ENCODE data around the gene CHTF8. TPM values are rescaled to one million over a fixed set of nuclear protein-coding genes. Genes with fewer than 3 reads are reported as not detected.

The CHTF8 gene
- total and polyA plus RNA-seq, 10 of the 15 experiments (the other 5 are each of a cell fraction or from before 2014, with no cell fraction given) = 18.5 to 159 (median 102) TPM

DNA sequence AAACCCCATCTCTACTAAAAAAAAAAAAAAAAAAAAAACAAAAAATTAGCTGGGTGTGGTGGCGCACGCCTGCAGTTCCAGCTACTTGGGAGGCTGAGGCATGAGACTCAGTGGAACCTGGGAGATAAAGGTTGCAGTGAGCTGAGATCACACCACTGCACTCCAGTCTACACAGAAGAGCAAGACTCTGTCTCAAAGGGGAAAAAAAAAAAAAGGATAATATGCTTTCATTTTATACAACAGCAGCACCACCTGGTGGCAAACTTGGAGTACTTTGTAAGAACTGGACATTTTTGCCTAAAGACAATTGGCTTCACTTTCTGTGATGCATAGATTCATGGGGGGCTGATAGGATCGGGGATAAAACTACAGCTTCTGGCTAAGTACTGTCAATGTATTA lies 8.5 kb downstream of the CHTF8 start:
- Histone ChIP-seq H3K27ac (ENCODE audit: control insufficient read depth, insufficient read depth) (no peak overlapping the region), H3K4me2 (ENCODE audit: control insufficient read depth, insufficient read depth) (no peak overlapping the region), H3K36me3 (ENCODE audit: control insufficient read depth in 2 of 2, insufficient read depth in 2 of 2, low read length in 1 of 2) (peaks cover 15% of the 10 kb centered on the region in 2 experiments; a peak in 3 of 4 replicates), H2AFZ (ENCODE audit: control insufficient read depth, low read depth, low read length) (no peak overlapping the region), H3K4me3 (no peak overlapping the region), H3K9ac (ENCODE audit: control insufficient read depth, insufficient read depth, low read length) (no peak overlapping the region), H3K9me3 (replicated peaks; ENCODE audit: control insufficient read depth, insufficient read depth, low read length) (no peaks in the 10 kb centered on the region), H3K27me3 (replicated peaks in 1 of 2; ENCODE audit: control insufficient read depth in 2 of 2, insufficient read depth in 2 of 2, low read length in 1 of 2) (no peaks in the 10 kb centered on the region), H3K4me1 (ENCODE audit: control insufficient read depth, insufficient read depth, low read length) (no peaks in the 10 kb centered on the region; the same call in 1 of the 2 replicates), H3K79me2 (ENCODE audit: control insufficient read depth, insufficient read depth, low read length) (peaks cover 15% of the 10 kb centered on the region), H4K20me1 (ENCODE audit: control insufficient read depth, insufficient read depth) (no peaks in the 10 kb centered on the region)
- TF ChIP-seq YY1 (IDR thresholded peaks at IDR 0.05; ENCODE audit: low read depth, low read length) = 0 out of 2 replicates have a peak, but pooled peaks have one; percentile 41
- TF ChIP-seq SMC3 (IDR thresholded peaks at IDR 0.05; ENCODE audit: borderline replicate concordance, low read length) = peak; percentile 78; the same call in 1 of the 2 replicates
- TF ChIP-seq, protein P1, sequence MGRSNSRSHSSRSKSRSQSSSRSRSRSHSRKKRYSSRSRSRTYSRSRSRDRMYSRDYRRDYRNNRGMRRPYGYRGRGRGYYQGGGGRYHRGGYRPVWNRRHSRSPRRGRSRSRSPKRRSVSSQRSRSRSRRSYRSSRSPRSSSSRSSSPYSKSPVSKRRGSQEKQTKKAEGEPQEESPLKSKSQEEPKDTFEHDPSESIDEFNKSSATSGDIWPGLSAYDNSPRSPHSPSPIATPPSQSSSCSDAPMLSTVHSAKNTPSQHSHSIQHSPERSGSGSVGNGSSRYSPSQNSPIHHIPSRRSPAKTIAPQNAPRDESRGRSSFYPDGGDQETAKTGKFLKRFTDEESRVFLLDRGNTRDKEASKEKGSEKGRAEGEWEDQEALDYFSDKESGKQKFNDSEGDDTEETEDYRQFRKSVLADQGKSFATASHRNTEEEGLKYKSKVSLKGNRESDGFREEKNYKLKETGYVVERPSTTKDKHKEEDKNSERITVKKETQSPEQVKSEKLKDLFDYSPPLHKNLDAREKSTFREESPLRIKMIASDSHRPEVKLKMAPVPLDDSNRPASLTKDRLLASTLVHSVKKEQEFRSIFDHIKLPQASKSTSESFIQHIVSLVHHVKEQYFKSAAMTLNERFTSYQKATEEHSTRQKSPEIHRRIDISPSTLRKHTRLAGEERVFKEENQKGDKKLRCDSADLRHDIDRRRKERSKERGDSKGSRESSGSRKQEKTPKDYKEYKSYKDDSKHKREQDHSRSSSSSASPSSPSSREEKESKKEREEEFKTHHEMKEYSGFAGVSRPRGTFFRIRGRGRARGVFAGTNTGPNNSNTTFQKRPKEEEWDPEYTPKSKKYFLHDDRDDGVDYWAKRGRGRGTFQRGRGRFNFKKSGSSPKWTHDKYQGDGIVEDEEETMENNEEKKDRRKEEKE (IDR thresholded peaks at IDR 0.05) = no peak
- TF ChIP-seq BHLHE40 (IDR thresholded peaks at IDR 0.05; ENCODE audit: borderline replicate concordance in 1 of 2, low read depth in 2 of 2, low read length in 1 of 2) = no peak
- no peak for TF ChIP-seq ZBED1 (IDR thresholded peaks at IDR 0.05; ENCODE audit: borderline replicate concordance)
- no peak for TF ChIP-seq SMAD5 (IDR thresholded peaks at IDR 0.05; ENCODE audit: low read depth)
- TF ChIP-seq RAD21 (IDR thresholded peaks at IDR 0.05; ENCODE audit: insufficient read depth, low read depth, low read length) = peak; percentile 80
- TF ChIP-seq, protein P2, sequence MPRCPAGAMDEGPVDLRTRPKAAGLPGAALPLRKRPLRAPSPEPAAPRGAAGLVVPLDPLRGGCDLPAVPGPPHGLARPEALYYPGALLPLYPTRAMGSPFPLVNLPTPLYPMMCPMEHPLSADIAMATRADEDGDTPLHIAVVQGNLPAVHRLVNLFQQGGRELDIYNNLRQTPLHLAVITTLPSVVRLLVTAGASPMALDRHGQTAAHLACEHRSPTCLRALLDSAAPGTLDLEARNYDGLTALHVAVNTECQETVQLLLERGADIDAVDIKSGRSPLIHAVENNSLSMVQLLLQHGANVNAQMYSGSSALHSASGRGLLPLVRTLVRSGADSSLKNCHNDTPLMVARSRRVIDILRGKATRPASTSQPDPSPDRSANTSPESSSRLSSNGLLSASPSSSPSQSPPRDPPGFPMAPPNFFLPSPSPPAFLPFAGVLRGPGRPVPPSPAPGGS (IDR thresholded peaks at IDR 0.05; ENCODE audit: borderline replicate concordance, insufficient read depth, low read depth, low read length, poor library complexity, severe bottlenecking) = no peak
- TF ChIP-seq, protein P3, sequence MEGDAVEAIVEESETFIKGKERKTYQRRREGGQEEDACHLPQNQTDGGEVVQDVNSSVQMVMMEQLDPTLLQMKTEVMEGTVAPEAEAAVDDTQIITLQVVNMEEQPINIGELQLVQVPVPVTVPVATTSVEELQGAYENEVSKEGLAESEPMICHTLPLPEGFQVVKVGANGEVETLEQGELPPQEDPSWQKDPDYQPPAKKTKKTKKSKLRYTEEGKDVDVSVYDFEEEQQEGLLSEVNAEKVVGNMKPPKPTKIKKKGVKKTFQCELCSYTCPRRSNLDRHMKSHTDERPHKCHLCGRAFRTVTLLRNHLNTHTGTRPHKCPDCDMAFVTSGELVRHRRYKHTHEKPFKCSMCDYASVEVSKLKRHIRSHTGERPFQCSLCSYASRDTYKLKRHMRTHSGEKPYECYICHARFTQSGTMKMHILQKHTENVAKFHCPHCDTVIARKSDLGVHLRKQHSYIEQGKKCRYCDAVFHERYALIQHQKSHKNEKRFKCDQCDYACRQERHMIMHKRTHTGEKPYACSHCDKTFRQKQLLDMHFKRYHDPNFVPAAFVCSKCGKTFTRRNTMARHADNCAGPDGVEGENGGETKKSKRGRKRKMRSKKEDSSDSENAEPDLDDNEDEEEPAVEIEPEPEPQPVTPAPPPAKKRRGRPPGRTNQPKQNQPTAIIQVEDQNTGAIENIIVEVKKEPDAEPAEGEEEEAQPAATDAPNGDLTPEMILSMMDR (IDR thresholded peaks at IDR 0.05 in 2 of 3, conservative IDR thresholded peaks at IDR 0.05 in 1 of 3; ENCODE audit: control insufficient read depth in 2 of 3, extremely low read depth in 1 of 3, insufficient read depth in 1 of 3, low read depth in 3 of 3, low read length in 3 of 3) = peak; percentile 56 to 69 (median 57); a peak in 5 of 6 replicates
- peak; percentile 96 for TF ChIP-seq ZNF384 (IDR thresholded peaks at IDR 0.05; ENCODE audit: borderline replicate concordance, low read depth, low read length)
- TF ChIP-seq, protein P4, sequence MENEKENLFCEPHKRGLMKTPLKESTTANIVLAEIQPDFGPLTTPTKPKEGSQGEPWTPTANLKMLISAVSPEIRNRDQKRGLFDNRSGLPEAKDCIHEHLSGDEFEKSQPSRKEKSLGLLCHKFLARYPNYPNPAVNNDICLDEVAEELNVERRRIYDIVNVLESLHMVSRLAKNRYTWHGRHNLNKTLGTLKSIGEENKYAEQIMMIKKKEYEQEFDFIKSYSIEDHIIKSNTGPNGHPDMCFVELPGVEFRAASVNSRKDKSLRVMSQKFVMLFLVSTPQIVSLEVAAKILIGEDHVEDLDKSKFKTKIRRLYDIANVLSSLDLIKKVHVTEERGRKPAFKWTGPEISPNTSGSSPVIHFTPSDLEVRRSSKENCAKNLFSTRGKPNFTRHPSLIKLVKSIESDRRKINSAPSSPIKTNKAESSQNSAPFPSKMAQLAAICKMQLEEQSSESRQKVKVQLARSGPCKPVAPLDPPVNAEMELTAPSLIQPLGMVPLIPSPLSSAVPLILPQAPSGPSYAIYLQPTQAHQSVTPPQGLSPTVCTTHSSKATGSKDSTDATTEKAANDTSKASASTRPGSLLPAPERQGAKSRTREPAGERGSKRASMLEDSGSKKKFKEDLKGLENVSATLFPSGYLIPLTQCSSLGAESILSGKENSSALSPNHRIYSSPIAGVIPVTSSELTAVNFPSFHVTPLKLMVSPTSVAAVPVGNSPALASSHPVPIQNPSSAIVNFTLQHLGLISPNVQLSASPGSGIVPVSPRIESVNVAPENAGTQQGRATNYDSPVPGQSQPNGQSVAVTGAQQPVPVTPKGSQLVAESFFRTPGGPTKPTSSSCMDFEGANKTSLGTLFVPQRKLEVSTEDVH (IDR thresholded peaks at IDR 0.05; ENCODE audit: low read depth, partially characterized antibody) = no peak
- no peak for TF ChIP-seq PAX5 (IDR thresholded peaks at IDR 0.05; ENCODE audit: borderline replicate concordance, low read depth, low read length)
- no peak for DNase-seq (ENCODE audit: low read depth, low spot score)
- FAIRE-seq = peak; percentile 86
- in situ Hi-C loops (cut with MboI) (loop anchor here (5.0 kb wide), 4 partner anchors 222 to 602 kb away; partner anchors contain the start of gene TANGO6), intact Hi-C loops (cut with micrococcal nuclease; ENCODE audit: unreplicated experiment) (loop anchor here (1.0 to 5.0 kb wide), 5 partner anchors 129 to 595 kb away; no protein-coding TSS in a partner anchor)
- ChIA-PET CTCF (interaction anchor here (0.5 to 5.3 kb wide), 45 partner anchors 9 to 1891 kb away, joined by 3 to 55 read pairs (median 4); partner anchors contain the start of genes CHTF8, HAS3 and UTP4), RAD21 (ENCODE audit: unreplicated experiment) (interaction anchor here (0.7 to 3.7 kb wide), 15 partner anchors 10 to 1402 kb away, joined by 3 to 26 read pairs (median 4); no protein-coding TSS in a partner anchor), SMC1A (ENCODE audit: uncharacterized antibody, unreplicated experiment) (interaction anchor here (0.6 to 4.7 kb wide), 20 partner anchors 8 to 595 kb away, joined by 3 to 27 read pairs (median 4); partner anchors contain the start of genes CHTF8, TANGO6 and UTP4), POLR2A (interaction anchor here (0.5 to 1.8 kb wide), 3 partner anchors 10 to 364 kb away, joined by 3 to 7 read pairs (median 6); no protein-coding TSS in a partner anchor)
- 59% methylated on average over 3 of the region's 3 CpGs for WGBS (ENCODE audit: insufficient coverage, insufficient replicate concordance, low lambda C conversion rate, missing lambda C conversion rate)
- no TSS peak for BruUV-seq (replicated peaks)
- ATAC-seq = peak; percentile 83

All from GM12878 (cell line).